ENCODE measurements around the gene ZNF782.
A peak's percentile ranks its signal among the peaks of the same experiment; 100 is the strongest.
"Not testable (repeated sequence)": the region's sequence is repeated elsewhere in the genome, so short reads cannot be mapped to it uniquely, and the experiment has no call there.

ZNF782 gene

DNA sequence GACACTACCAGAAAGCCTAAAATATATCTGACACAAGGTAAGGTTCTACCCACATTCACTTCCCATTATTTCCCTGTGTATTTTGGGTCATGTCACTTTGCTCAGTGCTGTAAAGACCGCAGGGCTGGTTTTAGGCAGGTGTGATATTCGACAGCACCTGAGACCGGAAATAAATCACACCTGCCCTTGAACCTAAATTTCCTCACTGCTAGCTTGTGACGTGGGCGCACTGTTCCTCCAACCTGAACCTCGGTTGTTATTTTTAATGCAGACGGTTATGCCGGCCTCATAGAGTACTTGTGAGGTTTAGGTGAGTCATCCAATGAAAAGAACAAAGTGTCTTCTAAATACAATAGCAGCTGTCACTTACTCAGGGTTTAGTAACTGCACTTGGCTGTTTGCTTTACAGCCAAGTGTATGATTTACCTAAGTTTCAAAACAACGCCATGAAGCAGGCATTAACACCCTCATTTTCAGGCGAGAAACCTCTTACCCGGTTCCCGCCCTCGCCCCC, 20.7 kb upstream of the ZNF782 start:
- Histone ChIP-seq H3K27me3 (ENCODE audit: control insufficient read depth in 5 of 5, insufficient read depth in 4 of 5, low read length in 5 of 5) (peaks cover 25 to 36% (median 27%) of the 10 kb centered on the region in 5 donors), H3K4me3 (ENCODE audit: low read depth in 1 of 5, low read length in 5 of 5) (peak overlapping the region in 4 of 5 donors; percentile 44 to 62 (median 53))

DNA sequence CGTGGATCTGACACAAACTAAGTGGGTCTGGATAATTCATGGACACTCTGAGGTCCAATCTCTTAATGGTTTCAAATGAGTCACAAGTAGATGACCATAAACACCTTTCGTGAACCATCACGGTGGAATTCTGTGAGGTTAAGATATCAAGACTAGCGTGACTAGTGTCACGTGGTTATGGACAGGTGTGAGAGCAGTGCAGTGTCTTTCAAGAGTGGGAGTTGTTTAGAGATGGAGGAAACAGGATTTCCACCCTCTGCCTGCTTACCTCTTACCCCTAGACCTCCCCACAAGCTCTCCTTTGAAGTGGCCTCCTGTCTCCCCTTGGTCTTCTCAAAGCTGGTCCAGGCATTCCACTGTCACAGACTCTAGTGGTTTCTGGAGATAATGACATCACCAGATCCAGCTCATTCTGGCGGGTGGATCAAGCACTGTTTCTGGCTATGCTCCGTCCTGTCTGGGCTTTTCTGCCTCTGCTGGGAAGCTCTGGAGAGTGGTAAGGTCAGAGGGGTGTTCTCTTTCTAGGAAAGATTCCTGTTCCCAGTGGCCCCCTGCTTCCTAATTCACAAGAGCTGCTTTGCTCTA, 20.0 kb upstream of the ZNF782 start:
- H3K27me3 ChIP-seq (ENCODE audit: control insufficient read depth in 5 of 5, insufficient read depth in 4 of 5, low read length in 5 of 5), result peaks cover 23 to 36% (median 27%) of the 10 kb centered on the region in 5 donors

More for the DNA sequence above, 20.7 kb upstream of the ZNF782 start:
- Histone ChIP-seq H3K27ac (ENCODE audit: low read depth, low read length) (no peak overlapping the region), H3K36me3 (ENCODE audit: control insufficient read depth in 5 of 5, insufficient read depth in 5 of 5, low read length in 5 of 5) (no peaks in the 10 kb centered on the region), H3K9ac (ENCODE audit: low read length in 5 of 5) (no peak overlapping the region), H3K9me3 (ENCODE audit: control insufficient read depth in 5 of 5, low read length in 5 of 5) (no peaks in the 10 kb centered on the region), H3K4me1 (ENCODE audit: control insufficient read depth in 5 of 5, insufficient read depth in 5 of 5, low read length in 5 of 5) (peaks cover 0 to 15% (median 14%) of the 10 kb centered on the region in 5 donors)

DNA sequence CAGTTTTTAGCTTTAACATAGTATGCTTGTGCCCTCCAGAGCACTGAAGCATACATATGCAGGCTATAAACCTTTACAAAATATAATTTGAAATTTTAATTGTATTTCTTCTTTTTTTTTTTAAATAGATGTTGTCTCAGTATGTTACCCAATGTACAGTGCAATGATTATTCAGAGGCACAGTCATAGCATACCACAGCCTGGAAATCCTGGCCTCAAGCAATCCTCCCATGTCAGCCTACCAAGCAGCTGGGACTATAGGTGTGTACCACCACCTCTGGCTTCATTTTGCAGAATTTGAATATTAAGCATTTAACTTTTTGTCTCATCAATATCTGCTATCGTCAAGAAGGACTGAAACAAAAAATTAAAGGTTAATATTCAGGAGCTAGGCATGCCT, 16.9 kb upstream of the ZNF782 start:
- Histone ChIP-seq H3K27me3 (ENCODE audit: control insufficient read depth in 5 of 5, insufficient read depth in 4 of 5, low read length in 5 of 5) (peaks cover 11 to 22% (median 15%) of the 10 kb centered on the region in 5 donors), H3K9ac (ENCODE audit: low read length in 5 of 5) (no peak overlapping the region), H3K9me3 (ENCODE audit: control insufficient read depth in 5 of 5, low read length in 5 of 5) (no peaks in the 10 kb centered on the region), H3K4me3 (ENCODE audit: low read depth in 1 of 5, low read length in 5 of 5) (no peak overlapping the region), H3K4me1 (ENCODE audit: control insufficient read depth in 5 of 5, insufficient read depth in 5 of 5, low read length in 5 of 5) (peaks cover 0 to 13% (median 10%) of the 10 kb centered on the region in 5 donors), H3K27ac (ENCODE audit: low read depth, low read length) (no peak overlapping the region), H3K36me3 (ENCODE audit: control insufficient read depth in 5 of 5, insufficient read depth in 5 of 5, low read length in 5 of 5) (no peaks in the 10 kb centered on the region)

More for the DNA sequence above, 20.0 kb upstream of the ZNF782 start:
- no peak overlapping the region for H3K9ac ChIP-seq (ENCODE audit: low read length in 5 of 5)
- peaks cover 0 to 15% (median 14%) of the 10 kb centered on the region in 5 donors for H3K4me1 ChIP-seq (ENCODE audit: control insufficient read depth in 5 of 5, insufficient read depth in 5 of 5, low read length in 5 of 5)
- no peaks in the 10 kb centered on the region for H3K9me3 ChIP-seq (ENCODE audit: control insufficient read depth in 5 of 5, low read length in 5 of 5)
- no peaks in the 10 kb centered on the region for H3K36me3 ChIP-seq (ENCODE audit: control insufficient read depth in 5 of 5, insufficient read depth in 5 of 5, low read length in 5 of 5)
- no peak overlapping the region for H3K27ac ChIP-seq (ENCODE audit: low read depth, low read length)
- no peak overlapping the region for H3K4me3 ChIP-seq (ENCODE audit: low read depth in 1 of 5, low read length in 5 of 5)

DNA sequence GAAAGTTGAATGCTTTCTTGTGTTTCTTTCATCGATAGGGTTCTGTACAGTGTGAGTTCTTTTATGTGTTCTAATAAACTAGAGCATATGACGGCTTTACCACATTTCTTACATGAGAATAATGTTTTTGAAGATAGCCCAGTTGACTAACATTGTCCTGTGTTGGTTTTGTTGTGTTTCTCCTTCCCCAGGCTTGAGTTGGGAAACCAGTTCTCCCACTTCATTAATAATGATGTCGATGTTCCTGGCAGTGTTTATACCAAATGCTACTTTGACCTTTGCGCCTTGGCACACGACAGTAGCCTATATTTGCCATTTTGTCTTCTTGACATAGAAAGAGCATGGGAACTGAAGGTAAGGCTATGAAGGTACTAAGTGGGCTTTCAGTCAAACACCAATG, 14.4 kb upstream of the ZNF782 start:
- Histone ChIP-seq H3K27ac (ENCODE audit: low read depth, low read length) (no peak overlapping the region), H3K27me3 (ENCODE audit: control insufficient read depth in 5 of 5, insufficient read depth in 4 of 5, low read length in 5 of 5) (peaks cover 0 to 3% (median 0%) of the 10 kb centered on the region in 5 donors), H3K4me1 (ENCODE audit: control insufficient read depth in 5 of 5, insufficient read depth in 5 of 5, low read length in 5 of 5) (no peaks in the 10 kb centered on the region), H3K9me3 (ENCODE audit: control insufficient read depth in 5 of 5, low read length in 5 of 5) (no peaks in the 10 kb centered on the region), H3K4me3 (ENCODE audit: low read depth in 1 of 5, low read length in 5 of 5) (no peak overlapping the region), H3K36me3 (ENCODE audit: control insufficient read depth in 5 of 5, insufficient read depth in 5 of 5, low read length in 5 of 5) (no peaks in the 10 kb centered on the region), H3K9ac (ENCODE audit: low read length in 5 of 5) (no peak overlapping the region)

DNA sequence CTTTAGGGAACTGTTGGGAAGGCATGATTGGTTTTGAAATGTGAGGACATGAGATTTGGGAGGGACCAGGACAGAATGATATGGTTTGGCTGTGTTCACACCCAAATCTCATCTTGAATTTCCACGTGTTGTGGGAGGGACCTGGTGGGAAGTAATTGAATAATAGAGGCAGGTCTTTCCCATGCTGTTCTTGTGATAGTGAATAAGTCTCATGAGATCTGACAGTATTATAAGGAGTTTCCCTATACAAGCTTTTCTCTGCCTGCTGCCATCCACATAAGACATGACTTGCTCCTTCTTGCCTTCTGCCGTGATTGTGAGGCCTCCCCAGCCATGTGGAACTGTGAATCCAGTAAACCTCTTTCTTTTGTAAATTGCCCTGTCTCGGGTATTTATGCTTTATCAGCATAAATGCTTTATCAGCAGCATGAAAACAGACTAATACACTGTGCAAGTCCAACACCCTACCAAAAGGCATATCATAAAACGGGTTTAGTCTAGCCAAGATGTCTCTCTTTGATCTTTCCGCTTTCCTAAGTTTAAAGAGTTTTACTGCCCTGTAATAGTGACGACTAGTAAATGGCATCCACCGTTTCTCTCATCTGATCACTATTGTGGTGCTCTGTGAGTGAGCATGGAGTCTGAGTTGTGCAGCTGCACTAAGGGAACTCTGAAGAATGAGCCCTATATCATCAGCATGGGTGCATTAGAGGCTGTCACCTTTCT, 12.9 kb upstream of the ZNF782 start:
- H3K36me3 ChIP-seq (ENCODE audit: control insufficient read depth in 5 of 5, insufficient read depth in 5 of 5, low read length in 5 of 5), result no peaks in the 10 kb centered on the region
- H3K9ac ChIP-seq (ENCODE audit: low read length in 5 of 5), result no peak overlapping the region
- H3K27me3 ChIP-seq (ENCODE audit: control insufficient read depth in 5 of 5, insufficient read depth in 4 of 5, low read length in 5 of 5), result no peaks in the 10 kb centered on the region
- H3K27ac ChIP-seq (ENCODE audit: low read depth, low read length), result no peak overlapping the region
- H3K4me3 ChIP-seq (ENCODE audit: low read depth in 1 of 5, low read length in 5 of 5), result no peak overlapping the region
- no peaks in the 10 kb centered on the region for H3K9me3 ChIP-seq (ENCODE audit: control insufficient read depth in 5 of 5, low read length in 5 of 5)
- H3K4me1 ChIP-seq (ENCODE audit: control insufficient read depth in 5 of 5, insufficient read depth in 5 of 5, low read length in 5 of 5), result no peaks in the 10 kb centered on the region

DNA sequence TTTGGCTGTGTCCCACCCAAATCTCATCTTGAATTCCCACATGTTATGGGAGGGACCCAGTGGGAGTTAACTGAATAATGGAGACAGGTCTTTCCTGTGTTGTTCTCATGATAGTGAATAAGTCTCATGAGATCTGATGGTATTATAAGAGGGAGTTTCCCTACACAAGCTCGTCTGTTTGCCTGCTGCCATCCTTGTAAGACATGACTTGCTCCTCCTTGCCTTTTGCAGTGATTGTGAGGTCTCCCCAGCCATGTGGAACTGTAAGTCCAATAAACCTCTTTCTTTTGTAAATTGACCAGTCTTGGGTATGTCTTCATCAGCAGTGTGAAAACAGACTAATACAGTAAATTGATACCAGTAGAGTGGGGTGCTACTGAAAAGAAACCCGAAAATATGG, 10.9 kb upstream of the ZNF782 start:
- not testable (repeated sequence) for H3K4me3 ChIP-seq (ENCODE audit: low read depth in 1 of 5, low read length in 5 of 5); H3K4me1 ChIP-seq (ENCODE audit: control insufficient read depth in 5 of 5, insufficient read depth in 5 of 5, low read length in 5 of 5); H3K27me3 ChIP-seq (ENCODE audit: control insufficient read depth in 5 of 5, insufficient read depth in 4 of 5, low read length in 5 of 5); H3K9ac ChIP-seq (ENCODE audit: low read length in 5 of 5); H3K27ac ChIP-seq (ENCODE audit: low read depth, low read length); H3K36me3 ChIP-seq (ENCODE audit: control insufficient read depth in 5 of 5, insufficient read depth in 5 of 5, low read length in 5 of 5); H3K9me3 ChIP-seq (ENCODE audit: control insufficient read depth in 5 of 5, low read length in 5 of 5)

GRCh38 chr9:96859461-96860198, 5.3 kb upstream of the ZNF782 start:
- Histone ChIP-seq H3K4me1 (ENCODE audit: control insufficient read depth in 5 of 5, insufficient read depth in 5 of 5, low read length in 5 of 5) (peaks cover 0 to 4% (median under 1%) of the 10 kb centered on the region in 5 donors), H3K27ac (ENCODE audit: low read depth, low read length) (no peak overlapping the region), H3K36me3 (ENCODE audit: control insufficient read depth in 5 of 5, insufficient read depth in 5 of 5, low read length in 5 of 5) (no peaks in the 10 kb centered on the region), H3K4me3 (ENCODE audit: low read depth in 1 of 5, low read length in 5 of 5) (no peak overlapping the region), H3K27me3 (ENCODE audit: control insufficient read depth in 5 of 5, insufficient read depth in 4 of 5, low read length in 5 of 5) (no peaks in the 10 kb centered on the region), H3K9me3 (ENCODE audit: control insufficient read depth in 5 of 5, low read length in 5 of 5) (no peaks in the 10 kb centered on the region), H3K9ac (ENCODE audit: low read length in 5 of 5) (no peak overlapping the region)

DNA sequence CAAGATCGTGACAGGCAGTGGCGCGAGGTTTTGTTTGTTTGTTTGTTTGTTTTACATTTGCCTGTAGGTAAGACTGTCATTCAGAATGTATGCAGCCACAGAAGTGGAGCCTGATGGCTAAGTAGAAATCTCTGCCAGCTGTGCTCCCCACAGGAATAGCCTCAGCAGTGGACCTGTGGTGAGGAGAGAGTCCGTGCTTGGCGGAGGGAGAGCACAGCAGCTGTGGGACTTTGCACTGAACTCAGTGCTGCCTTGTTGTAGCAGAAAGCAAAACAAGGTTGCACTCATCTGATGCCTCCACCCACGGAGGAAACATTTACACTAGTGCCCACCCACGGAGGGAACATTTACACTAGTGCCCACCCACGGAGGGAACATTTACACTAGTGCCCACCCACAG, 4.4 kb upstream of the ZNF782 start:
- peaks cover 0 to 9% (median 5%) of the 10 kb centered on the region in 5 donors for H3K4me1 ChIP-seq (ENCODE audit: control insufficient read depth in 5 of 5, insufficient read depth in 5 of 5, low read length in 5 of 5)
- no peak overlapping the region for H3K27ac ChIP-seq (ENCODE audit: low read depth, low read length)

GRCh38 chr9:96858018-96858573, 3.8 kb upstream of the ZNF782 start:
- Histone ChIP-seq H3K27ac (ENCODE audit: low read depth, low read length) (no peak overlapping the region), H3K4me3 (ENCODE audit: low read depth in 1 of 5, low read length in 5 of 5) (no peak overlapping the region), H3K27me3 (ENCODE audit: control insufficient read depth in 5 of 5, insufficient read depth in 4 of 5, low read length in 5 of 5) (no peaks in the 10 kb centered on the region), H3K9ac (ENCODE audit: low read length in 5 of 5) (no peak overlapping the region), H3K9me3 (ENCODE audit: control insufficient read depth in 5 of 5, low read length in 5 of 5) (no peaks in the 10 kb centered on the region), H3K36me3 (ENCODE audit: control insufficient read depth in 5 of 5, insufficient read depth in 5 of 5, low read length in 5 of 5) (no peaks in the 10 kb centered on the region), H3K4me1 (ENCODE audit: control insufficient read depth in 5 of 5, insufficient read depth in 5 of 5, low read length in 5 of 5) (peaks cover 0 to 14% (median 10%) of the 10 kb centered on the region in 5 donors)

More for the DNA sequence above, 4.4 kb upstream of the ZNF782 start:
- H3K27me3 ChIP-seq (ENCODE audit: control insufficient read depth in 5 of 5, insufficient read depth in 4 of 5, low read length in 5 of 5), result no peaks in the 10 kb centered on the region
- no peaks in the 10 kb centered on the region for H3K36me3 ChIP-seq (ENCODE audit: control insufficient read depth in 5 of 5, insufficient read depth in 5 of 5, low read length in 5 of 5)
- no peak overlapping the region for H3K4me3 ChIP-seq (ENCODE audit: low read depth in 1 of 5, low read length in 5 of 5)
- H3K9me3 ChIP-seq (ENCODE audit: control insufficient read depth in 5 of 5, low read length in 5 of 5), result no peaks in the 10 kb centered on the region
- H3K9ac ChIP-seq (ENCODE audit: low read length in 5 of 5), result no peak overlapping the region

Data from subcutaneous abdominal adipose tissue (tissue), 5 donors.